ACC112 (cell line): ENCODE measurements around the gene METTL23.
"Not testable (repeated sequence)": the region's sequence is repeated elsewhere in the genome, so short reads cannot be mapped to it uniquely, and the experiment has no call there.

ENCODE experiments used
- H2AFZ ChIP-seq: fragments of 200-600 bp; sonication (generic); one replicate; pipeline ENCODE4 v1.6.0; 2017; ENCODE audit warnings: antibody characterized with exemption, low read length; ENCODE audit not compliant: unreplicated experiment
- H3K27ac ChIP-seq: fragments of 200-600 bp; sonication (generic); 2 replicates; pipeline ENCODE4 v1.5.1; 2014; ENCODE audit warnings: low read depth, mild to moderate bottlenecking, antibody characterized with exemption, low read length, moderate library complexity
- H3K27me3 ChIP-seq: fragments of 200-600 bp; sonication (generic); 2 replicates; pipeline ENCODE4 v1.6.1; 2014; ENCODE audit warnings: mild to moderate bottlenecking, antibody characterized with exemption, low read length, moderate library complexity, mixed read lengths; ENCODE audit not compliant: insufficient read depth
- H3K36me3 ChIP-seq: fragments of 200-600 bp; sonication (generic); 2 replicates; pipeline ENCODE4 v1.6.1; 2016; ENCODE audit warnings: mild to moderate bottlenecking, antibody characterized with exemption, low read length, moderate library complexity, mixed read lengths; ENCODE audit not compliant: insufficient read depth
- H3K4me1 ChIP-seq: fragments of 200-600 bp; sonication (generic); one replicate; pipeline ENCODE4 v1.6.1; 2016; ENCODE audit warnings: low read length, mixed read lengths; ENCODE audit not compliant: insufficient read depth, unreplicated experiment, control insufficient read depth
- H3K4me3 ChIP-seq: fragments of 200-600 bp; sonication (generic); 2 replicates; pipeline ENCODE4 v1.5.1; 2014; ENCODE audit warnings: mild to moderate bottlenecking, low read depth, low read length
- H3K79me2 ChIP-seq: fragments of 200-600 bp; sonication (generic); one replicate; pipeline ENCODE4 v1.6.0; 2016; ENCODE audit warnings: low read length; ENCODE audit not compliant: control insufficient read depth, unreplicated experiment, insufficient read depth

The METTL23 gene

GRCh38 chr17:76706817-76707216, 19.8 kb upstream of the METTL23 start:
- H3K27me3 ChIP-seq, result no peaks in the 10 kb centered on the region
- no peak overlapping the region for H3K27ac ChIP-seq
- H3K4me3 ChIP-seq, result no peak overlapping the region
- peaks cover 76% of the 10 kb centered on the region for H3K79me2 ChIP-seq
- H3K36me3 ChIP-seq, result no peaks in the 10 kb centered on the region; the same call in 1 of the 2 replicates
- no peak overlapping the region for H2AFZ ChIP-seq
- H3K4me1 ChIP-seq, result peaks cover 25% of the 10 kb centered on the region

DNA sequence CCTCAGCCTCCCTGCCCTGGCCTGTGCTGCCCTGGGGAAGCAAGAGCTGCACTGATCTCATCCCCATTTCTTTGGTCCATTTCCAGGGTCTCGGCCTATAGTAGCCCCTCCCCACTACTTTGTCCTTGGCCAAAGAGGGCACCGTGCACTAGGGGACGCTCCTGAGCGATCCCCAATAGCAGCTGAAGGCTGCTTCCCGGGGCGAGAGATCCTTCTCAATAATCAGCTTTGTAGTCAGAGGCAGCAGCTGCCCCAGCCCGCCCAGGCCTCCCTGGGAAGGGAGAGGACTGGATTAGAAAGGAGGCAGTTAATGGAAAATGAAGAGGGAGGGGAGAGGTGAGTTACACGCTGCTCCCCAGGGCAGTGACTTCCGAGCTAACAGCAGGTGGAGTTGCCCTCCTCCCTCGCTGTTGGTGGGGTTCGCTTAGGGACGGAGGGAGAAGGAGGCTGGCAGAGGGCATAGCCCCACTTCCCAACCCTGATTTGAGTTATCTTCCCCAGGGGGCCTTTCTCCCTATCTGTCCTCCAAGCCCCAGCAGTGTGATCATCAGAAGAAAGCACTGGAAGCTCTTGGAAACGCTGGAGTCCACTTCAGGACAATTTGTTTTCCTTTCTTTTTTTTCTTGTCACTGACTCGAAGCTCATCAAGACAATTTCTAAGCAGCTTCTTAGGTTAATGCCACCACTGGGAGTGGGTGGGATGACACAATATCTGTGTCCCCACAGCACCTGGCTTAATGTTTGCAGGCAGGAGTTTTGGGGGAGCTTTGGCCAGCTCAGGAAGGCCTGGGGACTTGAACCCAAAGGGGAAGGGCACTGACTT, 18.4 kb upstream of the METTL23 start:
- Histone ChIP-seq H3K27ac (peak overlapping the region; percentile 85), H3K27me3 (no peaks in the 10 kb centered on the region), H3K4me3 (peak overlapping the region; percentile 86)

DNA sequence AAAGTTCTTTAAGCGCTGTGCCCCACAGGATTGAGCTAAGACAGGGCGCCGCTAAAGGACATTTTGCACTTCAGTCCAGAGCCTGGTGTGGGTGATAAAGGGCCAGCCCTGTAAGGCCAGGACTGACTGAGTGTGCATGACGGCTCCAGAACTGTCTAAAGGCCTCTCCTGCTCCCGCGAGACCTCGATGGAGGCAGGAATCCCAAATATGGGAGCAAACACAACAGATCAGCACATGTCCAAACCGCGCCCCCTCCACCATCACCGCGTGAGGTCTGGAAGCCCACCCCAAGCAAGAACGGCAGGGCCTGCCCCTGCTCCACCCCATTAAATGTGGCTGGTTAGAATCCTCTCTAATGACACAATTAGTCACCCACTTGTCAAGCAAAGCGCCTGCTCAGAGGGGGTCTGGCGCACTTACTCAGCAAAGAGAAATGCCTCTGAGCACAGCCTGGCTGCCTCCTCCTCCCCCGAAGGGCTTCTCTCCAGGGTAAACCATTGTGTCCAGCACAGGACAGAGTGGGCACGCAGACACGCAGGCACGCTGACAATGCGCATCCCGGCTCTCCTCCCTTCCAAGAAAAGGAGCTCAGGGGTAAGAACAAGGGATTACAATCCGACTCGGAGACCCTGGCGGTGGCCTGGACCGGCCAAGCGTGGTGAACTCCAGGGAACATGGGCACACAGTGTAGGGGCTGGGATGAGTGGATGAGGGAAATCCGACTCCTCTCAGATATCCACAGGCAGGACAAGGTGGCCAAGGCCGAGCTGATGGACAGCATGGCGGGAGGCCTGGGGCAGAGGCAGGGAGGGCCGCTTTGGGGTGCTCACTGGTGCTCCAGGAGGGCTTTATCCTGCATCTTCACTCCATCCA, 17.3 kb upstream of the METTL23 start:
- Histone ChIP-seq H2AFZ (no peak overlapping the region), H3K79me2 (peaks cover 72% of the 10 kb centered on the region), H3K36me3 (no peaks in the 10 kb centered on the region; the same call in 1 of the 2 replicates), H3K27ac (peak overlapping the region; percentile 85), H3K4me3 (peak overlapping the region; percentile 86), H3K27me3 (no peaks in the 10 kb centered on the region), H3K4me1 (peaks cover 25% of the 10 kb centered on the region)

More for the DNA sequence above, 18.4 kb upstream of the METTL23 start:
- Histone ChIP-seq H3K36me3 (no peaks in the 10 kb centered on the region; the same call in 1 of the 2 replicates), H2AFZ (no peak overlapping the region), H3K79me2 (peaks cover 71% of the 10 kb centered on the region), H3K4me1 (peaks cover 25% of the 10 kb centered on the region)

- Histone ChIP-seq H3K4me1 (peaks cover 29% of the 10 kb centered on the region), H3K4me3 (peak overlapping the region; percentile 86), H3K27ac (peak overlapping the region; percentile 85), H3K79me2 (peaks cover 72% of the 10 kb centered on the region)
- not testable (repeated sequence) for H3K36me3 ChIP-seq, H2AFZ ChIP-seq, H3K27me3 ChIP-seq
Measured at GRCh38 chr17:76709951-76710862, 16.4 kb upstream of the METTL23 start.

- Histone ChIP-seq H3K27ac (peak within 1 kb of the TSS; percentile 85), H3K27me3 (no peaks in the 10 kb centered on the region), H3K36me3 (no peaks in the 10 kb centered on the region; the same call in 1 of the 2 replicates), H3K4me3 (peak within 1 kb of the TSS; percentile 86), H3K4me1 (peaks cover 36% of the 10 kb centered on the region), H3K79me2 (peaks cover 68% of the 10 kb centered on the region), H2AFZ (peak within 1 kb of the TSS; percentile 11)
Measured at GRCh38 chr17:76710863-76711611, 15.6 kb upstream of the METTL23 start, which contains the start of gene MXRA7. Gene MXRA7, minus strand, starts transcription at chr17:76710965. Its CDS starts 19 bp downstream, at chr17:76710946.

GRCh38 chr17:76712321-76712720, 14.3 kb upstream of the METTL23 start:
- Histone ChIP-seq H3K79me2 (peaks cover 57% of the 10 kb centered on the region), H3K4me1 (peaks cover 46% of the 10 kb centered on the region)
- not testable (repeated sequence) for H3K27me3 ChIP-seq, H3K36me3 ChIP-seq, H3K27ac ChIP-seq, H2AFZ ChIP-seq, H3K4me3 ChIP-seq

GRCh38 chr17:76713765-76714164, 12.9 kb upstream of the METTL23 start:
- Histone ChIP-seq H3K4me1 (peaks cover 34% of the 10 kb centered on the region), H3K4me3 (no peak overlapping the region), H3K36me3 (peaks cover 6% of the 10 kb centered on the region), H3K79me2 (peaks cover 43% of the 10 kb centered on the region), H3K27ac (no peak overlapping the region), H2AFZ (no peak overlapping the region), H3K27me3 (no peaks in the 10 kb centered on the region)

- no peak overlapping the region for H3K4me3 ChIP-seq
- peaks cover 10% of the 10 kb centered on the region for H3K36me3 ChIP-seq
- H3K79me2 ChIP-seq, result peaks cover 40% of the 10 kb centered on the region
- H3K27me3 ChIP-seq, result no peaks in the 10 kb centered on the region
- no peak overlapping the region for H3K27ac ChIP-seq
- peaks cover 32% of the 10 kb centered on the region for H3K4me1 ChIP-seq
- H2AFZ ChIP-seq, result no peak overlapping the region
Measured at GRCh38 chr17:76714336-76714735, 12.3 kb upstream of the METTL23 start.

- peaks cover 15% of the 10 kb centered on the region for H3K36me3 ChIP-seq
- H3K27ac ChIP-seq, result peak overlapping the region; percentile 98
- peaks cover 34% of the 10 kb centered on the region for H3K79me2 ChIP-seq
- no peak overlapping the region for H3K4me3 ChIP-seq
- H3K27me3 ChIP-seq, result no peaks in the 10 kb centered on the region
- no peak overlapping the region for H2AFZ ChIP-seq
- peaks cover 32% of the 10 kb centered on the region for H3K4me1 ChIP-seq
Measured at GRCh38 chr17:76714822-76715495, 11.7 kb upstream of the METTL23 start.
